LNCaP clone FGC (cell line): ENCODE measurements around the gene LAMP1.
"Not testable (repeated sequence)": the region's sequence is repeated elsewhere in the genome, so short reads cannot be mapped to it uniquely, and the experiment has no call there.

Source experiments
- DNase-seq: peaks from one replicate; pipeline ENCODE4 v3.0.0-alpha.2; 2011; ENCODE audit warnings: low read depth
- H3K4me3 ChIP-seq: 2 replicates; pipeline ENCODE4 v1.5.1; 2011; ENCODE audit warnings: mild to moderate bottlenecking, low read depth, low read length, control low read depth
- TF ChIP-seq, protein P1 (sequence below): IDR thresholded peaks from 2 replicates; pipeline ENCODE4 v1.5.1; 2012; ENCODE audit warnings: mild to moderate bottlenecking; ENCODE audit not compliant: control insufficient read depth, insufficient read depth; ENCODE audit errors: extremely low read depth

LAMP1 gene, protein sequence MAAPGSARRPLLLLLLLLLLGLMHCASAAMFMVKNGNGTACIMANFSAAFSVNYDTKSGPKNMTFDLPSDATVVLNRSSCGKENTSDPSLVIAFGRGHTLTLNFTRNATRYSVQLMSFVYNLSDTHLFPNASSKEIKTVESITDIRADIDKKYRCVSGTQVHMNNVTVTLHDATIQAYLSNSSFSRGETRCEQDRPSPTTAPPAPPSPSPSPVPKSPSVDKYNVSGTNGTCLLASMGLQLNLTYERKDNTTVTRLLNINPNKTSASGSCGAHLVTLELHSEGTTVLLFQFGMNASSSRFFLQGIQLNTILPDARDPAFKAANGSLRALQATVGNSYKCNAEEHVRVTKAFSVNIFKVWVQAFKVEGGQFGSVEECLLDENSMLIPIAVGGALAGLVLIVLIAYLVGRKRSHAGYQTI

DNA sequence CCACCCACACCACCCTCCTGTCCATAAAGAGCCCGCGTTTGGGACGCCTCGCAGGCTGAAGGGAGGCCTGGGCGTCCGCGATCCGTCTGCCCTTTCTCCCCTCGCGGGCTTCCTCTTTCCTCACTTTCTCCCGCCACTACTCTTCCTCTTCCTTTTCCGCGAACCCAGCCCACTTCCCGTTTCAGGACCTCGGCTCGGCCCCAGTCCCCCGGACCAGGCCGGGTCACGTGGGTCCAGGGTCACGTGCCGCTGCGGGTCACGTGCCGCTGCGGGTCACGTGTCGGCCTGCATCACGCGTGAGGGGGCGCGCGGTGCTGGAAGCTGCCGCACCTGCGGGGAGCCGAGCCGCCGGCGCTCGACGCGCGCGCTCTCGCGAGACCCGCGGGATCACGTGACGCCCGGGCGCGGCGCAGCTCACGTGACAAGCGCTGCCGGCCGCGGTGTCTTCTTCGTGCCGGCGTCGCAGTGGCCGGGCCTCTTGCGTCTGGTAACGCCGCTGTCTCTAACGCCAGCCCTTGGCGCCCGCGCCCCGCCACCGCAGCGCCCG, at the start of gene LAMP1:
TSS of gene LAMP1 (plus strand) at position 417 of the 547 bp plus-strand sequence. CDS start 196 bp downstream, outside the sequence.
- TF ChIP-seq, protein P1, sequence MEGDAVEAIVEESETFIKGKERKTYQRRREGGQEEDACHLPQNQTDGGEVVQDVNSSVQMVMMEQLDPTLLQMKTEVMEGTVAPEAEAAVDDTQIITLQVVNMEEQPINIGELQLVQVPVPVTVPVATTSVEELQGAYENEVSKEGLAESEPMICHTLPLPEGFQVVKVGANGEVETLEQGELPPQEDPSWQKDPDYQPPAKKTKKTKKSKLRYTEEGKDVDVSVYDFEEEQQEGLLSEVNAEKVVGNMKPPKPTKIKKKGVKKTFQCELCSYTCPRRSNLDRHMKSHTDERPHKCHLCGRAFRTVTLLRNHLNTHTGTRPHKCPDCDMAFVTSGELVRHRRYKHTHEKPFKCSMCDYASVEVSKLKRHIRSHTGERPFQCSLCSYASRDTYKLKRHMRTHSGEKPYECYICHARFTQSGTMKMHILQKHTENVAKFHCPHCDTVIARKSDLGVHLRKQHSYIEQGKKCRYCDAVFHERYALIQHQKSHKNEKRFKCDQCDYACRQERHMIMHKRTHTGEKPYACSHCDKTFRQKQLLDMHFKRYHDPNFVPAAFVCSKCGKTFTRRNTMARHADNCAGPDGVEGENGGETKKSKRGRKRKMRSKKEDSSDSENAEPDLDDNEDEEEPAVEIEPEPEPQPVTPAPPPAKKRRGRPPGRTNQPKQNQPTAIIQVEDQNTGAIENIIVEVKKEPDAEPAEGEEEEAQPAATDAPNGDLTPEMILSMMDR, result no peak
- DNase-seq, result peak; percentile 86
- peak within 1 kb of the TSS; percentile 96 for H3K4me3 ChIP-seq

DNA sequence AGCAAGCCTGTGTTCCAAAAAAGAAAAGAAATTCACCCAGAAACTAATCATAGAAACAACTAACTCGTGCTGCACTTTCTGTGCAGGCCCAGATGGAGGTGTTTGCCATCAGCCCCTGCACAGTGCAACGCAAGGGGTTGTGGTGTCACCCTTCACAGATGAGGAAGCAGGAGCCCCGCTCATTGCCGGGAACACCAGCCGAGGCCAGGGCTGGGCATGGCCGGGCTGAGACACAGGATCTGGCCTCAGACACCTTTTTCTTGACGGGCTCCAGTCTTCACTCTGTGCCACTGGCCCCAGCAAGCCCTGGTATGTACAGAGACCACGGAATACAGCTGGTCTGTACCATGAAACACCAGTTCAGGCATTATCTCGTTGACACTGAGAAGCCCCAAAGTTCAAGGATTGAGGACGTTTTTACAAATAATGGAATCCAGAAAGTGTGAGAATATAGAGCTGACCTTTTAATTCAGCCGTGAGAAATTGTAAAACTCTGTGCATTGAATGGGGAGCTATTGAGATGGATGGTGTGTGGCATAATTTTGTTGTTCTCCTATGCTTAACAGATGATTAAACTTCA, 44.4 kb upstream of the LAMP1 start:
- TF ChIP-seq, protein P1, result no peak
- H3K4me3 ChIP-seq, result no peak overlapping the region
- DNase-seq, result no peak

DNA sequence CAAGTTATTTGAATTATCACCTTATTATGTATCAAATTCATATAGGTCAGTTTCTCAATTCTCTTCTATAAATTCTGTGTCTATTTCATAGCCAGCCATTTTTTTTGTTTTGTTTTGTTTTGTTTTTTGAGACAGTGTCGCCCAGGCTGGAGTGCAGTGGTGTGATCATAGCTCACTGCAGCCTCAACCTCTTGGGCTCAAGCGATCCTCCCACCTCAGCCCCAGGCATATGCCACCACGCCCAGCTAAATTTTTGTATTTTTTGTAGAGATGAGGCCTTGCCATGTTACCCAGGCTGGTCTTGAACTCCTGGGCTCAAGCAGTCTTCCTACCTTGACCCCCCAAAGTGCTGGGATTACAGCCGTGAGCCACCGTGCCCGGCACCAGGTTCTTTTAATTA, 39.1 kb upstream of the LAMP1 start:
- DNase-seq, H3K4me3 ChIP-seq: not testable (repeated sequence)

- DNase-seq, result no peak
- H3K4me3 ChIP-seq, result no peak overlapping the region
- TF ChIP-seq, protein P1, result no peak
Measured at GRCh38 chr13:113258321-113259054, 38.6 kb upstream of the LAMP1 start.

- no peak for DNase-seq
- H3K4me3 ChIP-seq, result no peak overlapping the region
- TF ChIP-seq, protein P1, result no peak
Measured at GRCh38 chr13:113260996-113261395, 36.0 kb upstream of the LAMP1 start.

DNA sequence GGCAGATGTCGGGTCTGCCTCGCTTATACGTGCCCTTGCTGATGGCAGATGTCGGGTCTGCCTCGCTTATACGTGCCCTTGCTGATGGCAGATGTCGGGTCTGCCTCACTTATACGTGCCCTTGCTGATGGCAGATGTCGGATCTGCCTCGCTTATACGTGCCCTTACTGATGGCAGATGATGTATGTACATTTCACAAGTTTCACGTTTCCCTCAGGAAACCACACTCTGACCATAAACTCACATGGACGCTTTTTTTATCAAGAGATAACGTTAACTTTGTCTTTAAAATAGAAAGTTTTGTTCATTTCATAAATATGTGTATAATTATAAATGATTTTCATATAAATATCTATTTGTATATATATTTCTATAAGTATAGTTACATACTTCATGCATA, 34.0 kb upstream of the LAMP1 start:
- not testable (repeated sequence) for DNase-seq, H3K4me3 ChIP-seq

GRCh38 chr13:113267642-113268405, 29.2 kb upstream of the LAMP1 start:
- no peak overlapping the region for H3K4me3 ChIP-seq
- DNase-seq, result no peak
- TF ChIP-seq, protein P1, result no peak
